NCI-H2029 (cell line): ENCODE data around the gene FCAR.
"Not testable (repeated sequence)": the region's sequence is repeated elsewhere in the genome, so short reads cannot be mapped to it uniquely, and the experiment has no call there.

Source experiments
- DNase-seq: peaks from one replicate; lab custom pipeline; 2025; lab: John Stamatoyannopoulos, UW

Gene FCAR

GRCh38 chr19:54894106-54894505 lies 20.1 kb downstream of the FCAR start:
- DNase-seq = not testable (repeated sequence)

GRCh38 chr19:54896036-54896435 lies 22.0 kb downstream of the FCAR start:
- DNase-seq = no peak

GRCh38 chr19:54898685-54899084 lies 24.6 kb downstream of the FCAR start:
- DNase-seq = not testable (repeated sequence)

DNA sequence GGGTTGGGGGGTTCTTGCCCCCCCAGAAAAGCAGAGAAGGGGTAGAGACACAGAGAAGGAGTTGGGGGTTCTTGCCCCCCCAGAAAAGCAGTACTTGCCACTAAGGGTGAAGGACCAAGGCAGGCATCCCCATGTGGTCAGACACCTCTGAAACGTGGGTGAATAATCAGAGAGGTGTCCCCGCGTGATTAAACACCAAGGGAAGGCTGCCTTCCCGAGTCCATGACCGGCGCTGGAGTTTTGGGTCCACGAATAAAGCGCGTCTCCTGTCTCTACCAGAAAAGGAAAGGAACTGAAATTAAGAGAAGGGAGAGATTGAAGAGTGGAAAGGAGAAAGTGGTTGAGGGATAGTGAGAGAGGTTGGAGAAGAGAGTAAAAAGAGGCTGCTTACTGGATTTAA lies 25.6 kb downstream of the FCAR start:
- DNase-seq = not testable (repeated sequence)

DNA sequence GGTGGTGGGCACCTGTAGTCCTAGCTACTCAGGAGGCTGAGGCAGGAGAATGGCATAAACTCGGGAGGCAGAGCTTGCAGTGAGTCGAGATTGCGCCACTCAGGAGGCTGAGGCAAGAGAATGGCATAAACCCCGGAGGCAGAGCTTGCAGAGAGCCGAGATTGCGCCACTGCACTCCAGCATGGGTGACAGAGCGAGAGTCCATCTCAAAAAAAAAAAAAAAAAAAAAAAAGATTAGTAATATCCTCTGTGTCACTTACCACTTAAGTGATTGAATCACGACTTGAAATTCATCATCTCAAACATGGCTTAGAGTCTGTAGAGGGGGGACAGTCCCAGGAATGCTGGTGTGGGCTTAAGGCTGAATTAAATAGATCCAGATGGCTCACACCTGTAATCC lies 27.1 kb downstream of the FCAR start:
- DNase-seq = not testable (repeated sequence)

DNA sequence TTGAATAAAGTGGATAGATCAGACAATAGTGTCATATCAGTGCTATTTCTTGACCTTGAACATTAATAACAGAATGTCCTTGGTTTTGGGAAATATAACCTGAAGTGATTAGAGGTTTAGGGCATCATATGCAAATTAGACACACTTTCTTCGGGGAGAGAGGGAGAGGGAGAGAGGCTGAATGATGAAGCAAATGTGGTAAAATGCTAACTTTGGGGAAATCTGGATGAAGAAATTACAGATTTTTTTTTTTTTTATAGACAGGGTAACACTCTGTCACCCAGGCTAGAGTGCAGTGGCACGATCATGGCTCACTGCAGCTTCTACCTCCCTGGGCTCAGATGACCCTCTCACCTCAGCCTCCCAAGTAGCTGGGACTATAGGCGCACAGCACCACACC lies 28.0 kb downstream of the FCAR start:
- DNase-seq = no peak

GRCh38 chr19:54903303-54903702 lies 29.3 kb downstream of the FCAR start:
- no peak for DNase-seq

- not testable (repeated sequence) for DNase-seq
Measured at GRCh38 chr19:54904261-54904660, 30.2 kb downstream of the FCAR start.

GRCh38 chr19:54905421-54905802 lies 31.4 kb downstream of the FCAR start:
- no peak for DNase-seq

DNA sequence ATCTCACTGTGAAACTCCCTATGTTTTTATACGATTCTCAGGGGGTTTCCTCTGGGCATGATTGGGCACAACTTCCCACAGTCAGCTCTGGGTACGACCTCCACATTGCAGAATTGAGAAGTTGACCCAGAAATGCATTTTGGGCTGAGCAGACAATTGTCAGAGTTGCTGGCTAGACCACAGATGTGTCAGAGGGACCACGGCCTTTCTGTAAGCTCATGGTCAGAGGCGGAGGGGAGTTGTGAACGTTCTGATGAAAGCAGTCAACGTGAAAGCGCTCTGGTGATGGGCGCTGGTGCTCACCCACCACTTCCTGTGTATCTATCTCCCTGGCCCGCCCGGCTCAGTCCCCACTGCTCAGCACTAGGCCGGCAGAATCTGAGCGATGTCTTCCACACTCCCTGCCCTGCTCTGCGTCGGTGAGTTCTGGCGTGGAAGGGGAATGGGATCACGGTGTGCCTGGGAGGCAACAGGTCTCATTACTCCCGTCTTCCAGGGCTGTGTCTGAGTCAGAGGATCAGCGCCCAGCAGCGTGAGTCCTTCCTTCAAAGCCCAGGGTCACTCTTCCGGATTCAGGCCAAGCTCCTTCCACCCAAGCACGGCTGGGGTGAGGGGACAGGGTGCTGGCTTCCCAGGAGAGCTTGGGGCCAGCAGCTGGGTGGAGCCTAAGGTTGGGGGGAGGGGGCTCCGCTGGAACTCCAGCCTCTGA lies 31.9 kb downstream of the FCAR start, which contains the start of gene NCR1:
Gene NCR1, plus strand, starts transcription at position 346 of the 709 bp plus-strand sequence. Its CDS starts 40 bp downstream, at position 386.
- no peak for DNase-seq

DNA sequence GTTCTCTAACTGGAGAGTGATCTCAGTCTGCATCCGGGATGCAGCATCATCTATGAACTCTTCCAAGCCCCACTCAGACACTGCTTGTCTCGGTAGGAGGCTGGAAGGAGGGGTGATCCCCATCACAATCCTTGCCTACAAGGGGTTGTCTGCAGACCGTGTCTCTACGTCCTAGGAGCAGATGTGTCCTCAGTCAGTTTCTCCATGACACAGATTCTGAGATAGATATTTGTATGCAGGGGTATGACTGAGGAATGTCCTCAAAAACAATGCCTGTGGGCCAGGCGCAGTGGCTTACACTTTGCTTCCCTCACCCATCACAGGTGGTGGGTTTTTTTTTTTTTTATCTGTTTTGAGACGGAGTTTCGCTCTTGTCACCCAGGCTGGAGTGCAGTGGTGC lies 32.8 kb downstream of the FCAR start:
- DNase-seq = no peak

DNA sequence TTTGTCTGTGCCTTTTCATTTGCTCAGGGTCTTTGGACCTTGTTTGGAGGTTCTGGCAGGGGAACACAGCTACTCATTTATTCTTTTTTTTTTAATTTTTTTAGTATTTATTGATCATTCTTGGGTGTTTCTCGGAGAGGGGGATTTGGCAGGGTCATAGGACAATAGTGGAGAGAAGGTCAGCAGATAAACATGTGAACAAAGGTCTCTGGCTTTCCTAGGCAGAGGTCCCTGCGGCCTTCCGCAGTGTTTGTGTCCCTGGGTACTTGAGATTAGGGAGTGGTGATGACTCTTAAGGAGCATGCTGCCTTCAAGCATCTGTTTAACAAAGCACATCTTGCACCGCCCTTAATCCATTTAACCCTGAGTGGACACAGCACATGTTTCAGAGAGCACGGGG lies 33.9 kb downstream of the FCAR start:
- DNase-seq = not testable (repeated sequence)

- DNase-seq = no peak
Measured at GRCh38 chr19:54916822-54917221, 42.8 kb downstream of the FCAR start.

DNA sequence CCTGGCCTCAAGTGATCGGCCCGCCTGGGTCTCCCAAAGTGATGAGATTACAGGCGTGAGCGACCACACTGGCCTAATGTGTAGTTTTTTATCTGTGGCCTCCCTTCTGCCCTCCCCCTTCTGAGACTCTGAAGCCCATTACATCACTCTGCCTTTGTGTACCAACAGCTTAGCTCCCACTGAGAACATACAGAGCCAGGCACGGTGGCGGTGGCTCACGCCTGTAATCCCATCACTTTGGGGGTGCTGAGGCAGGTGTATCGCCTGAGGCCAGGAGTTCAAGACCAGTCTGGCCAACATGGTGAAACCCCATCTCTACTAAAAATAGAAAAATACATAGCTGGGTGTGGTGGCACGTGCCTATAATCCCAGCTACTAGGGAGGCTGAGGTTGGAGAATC lies 44.5 kb downstream of the FCAR start:
- DNase-seq = no peak

- DNase-seq = not testable (repeated sequence)
Measured at GRCh38 chr19:54919646-54920563, 45.9 kb downstream of the FCAR start.

- DNase-seq = no peak
Measured at GRCh38 chr19:54921082-54921481, 47.0 kb downstream of the FCAR start.

DNA sequence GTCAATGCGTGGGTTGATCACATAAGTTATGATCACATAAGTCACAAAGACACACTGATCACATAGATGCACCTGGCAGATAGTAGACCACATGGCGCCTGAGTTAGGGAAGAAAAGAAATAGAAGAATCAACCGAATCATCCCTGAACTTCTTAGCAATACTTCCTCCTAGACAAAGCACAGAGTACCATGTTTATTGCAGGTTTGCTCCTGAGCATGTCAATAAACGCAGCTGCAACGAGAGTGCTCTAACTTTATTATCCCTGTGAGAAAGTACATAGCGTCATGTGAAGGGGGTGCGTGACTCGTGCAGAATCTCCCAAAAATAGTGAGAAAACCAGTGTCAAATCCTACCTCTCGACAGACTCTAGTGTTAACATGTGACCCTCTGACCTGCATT lies 49.2 kb downstream of the FCAR start:
- DNase-seq = no peak

DNA sequence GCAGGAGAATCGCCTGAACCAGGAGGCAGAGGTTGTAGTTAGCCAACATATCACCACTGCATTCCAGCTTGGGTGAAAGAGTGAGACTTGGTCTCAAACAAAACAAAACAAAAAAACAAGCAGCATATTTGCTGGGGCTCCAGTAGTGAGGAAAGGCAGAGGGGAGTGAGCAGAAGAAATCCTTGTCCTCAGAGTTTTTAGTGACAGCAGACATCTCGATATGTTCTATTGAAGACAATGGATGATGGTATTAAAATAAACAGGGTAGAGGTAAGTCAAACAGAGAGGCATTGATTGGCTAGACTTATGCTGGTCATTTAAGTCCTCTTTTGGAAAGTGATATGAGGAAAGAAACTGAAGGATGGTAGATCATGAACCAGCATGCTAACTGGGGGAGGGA lies 54.3 kb downstream of the FCAR start:
- no peak for DNase-seq

DNA sequence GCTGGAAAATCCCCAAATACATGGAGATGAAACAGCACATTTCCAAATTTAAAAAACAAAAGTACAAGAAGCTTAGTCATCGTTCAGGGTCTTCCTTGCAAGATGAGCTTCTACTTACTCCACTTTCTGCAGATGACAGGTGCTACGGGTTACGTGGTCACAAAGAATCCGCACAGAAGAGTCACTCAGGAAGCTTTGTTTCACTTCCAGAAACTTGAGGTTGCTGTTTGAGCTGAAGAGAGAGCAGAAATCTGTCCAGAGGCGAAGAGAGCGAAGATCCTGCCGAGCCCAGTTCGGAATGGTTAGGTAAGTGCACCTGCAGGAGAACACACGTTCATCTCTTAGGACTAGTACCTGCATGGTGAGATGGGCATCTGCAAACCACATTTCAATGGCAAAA lies 63.9 kb downstream of the FCAR start:
- DNase-seq = no peak

DNA sequence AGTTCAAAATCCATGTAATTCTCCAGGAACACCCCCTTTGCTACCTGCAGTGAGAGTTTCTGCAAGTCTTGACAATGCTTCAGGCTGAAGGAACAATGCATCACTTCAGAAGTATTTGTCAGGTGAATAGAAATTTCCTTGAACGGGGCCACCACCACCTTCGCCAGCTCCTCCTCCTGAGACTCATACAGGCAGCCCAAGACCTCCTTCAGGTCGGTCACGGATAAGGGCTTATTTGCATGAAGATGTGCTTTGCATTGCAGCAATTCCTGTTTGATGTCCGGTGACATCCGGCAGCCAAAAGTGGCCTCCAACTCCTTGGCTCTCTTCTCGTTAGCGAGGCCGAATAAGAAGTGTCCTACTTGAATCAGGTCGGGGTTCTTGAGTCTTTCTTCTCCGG lies 64.9 kb downstream of the FCAR start:
- no peak for DNase-seq

DNA sequence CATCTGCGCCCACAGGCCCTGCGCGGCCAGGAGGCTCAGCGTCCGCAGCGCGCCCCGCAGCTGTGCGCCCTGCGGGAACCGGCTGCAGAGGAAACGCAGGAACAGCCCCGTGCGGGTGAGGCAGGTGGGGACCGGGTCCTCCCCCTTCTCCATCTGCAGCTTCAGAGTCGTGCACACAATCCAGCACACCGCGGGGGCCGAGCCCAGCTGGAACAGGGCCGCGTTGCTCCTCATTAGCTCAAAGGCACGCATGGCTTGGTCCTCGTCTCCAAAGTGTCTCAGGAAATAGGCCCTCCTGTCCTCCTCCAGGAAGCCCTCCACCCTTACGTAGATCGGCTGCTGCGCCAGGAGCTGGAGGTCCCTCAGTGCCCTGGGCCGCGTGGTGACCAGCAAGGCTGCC lies 65.5 kb downstream of the FCAR start:
- not testable (repeated sequence) for DNase-seq
